Measurements from ENCODE around the gene C6orf120.

- TF ChIP-seq POLR2A (IDR thresholded peaks at IDR 0.05; ENCODE audit: low read depth, low read length): no peak
- TF ChIP-seq, protein P1, sequence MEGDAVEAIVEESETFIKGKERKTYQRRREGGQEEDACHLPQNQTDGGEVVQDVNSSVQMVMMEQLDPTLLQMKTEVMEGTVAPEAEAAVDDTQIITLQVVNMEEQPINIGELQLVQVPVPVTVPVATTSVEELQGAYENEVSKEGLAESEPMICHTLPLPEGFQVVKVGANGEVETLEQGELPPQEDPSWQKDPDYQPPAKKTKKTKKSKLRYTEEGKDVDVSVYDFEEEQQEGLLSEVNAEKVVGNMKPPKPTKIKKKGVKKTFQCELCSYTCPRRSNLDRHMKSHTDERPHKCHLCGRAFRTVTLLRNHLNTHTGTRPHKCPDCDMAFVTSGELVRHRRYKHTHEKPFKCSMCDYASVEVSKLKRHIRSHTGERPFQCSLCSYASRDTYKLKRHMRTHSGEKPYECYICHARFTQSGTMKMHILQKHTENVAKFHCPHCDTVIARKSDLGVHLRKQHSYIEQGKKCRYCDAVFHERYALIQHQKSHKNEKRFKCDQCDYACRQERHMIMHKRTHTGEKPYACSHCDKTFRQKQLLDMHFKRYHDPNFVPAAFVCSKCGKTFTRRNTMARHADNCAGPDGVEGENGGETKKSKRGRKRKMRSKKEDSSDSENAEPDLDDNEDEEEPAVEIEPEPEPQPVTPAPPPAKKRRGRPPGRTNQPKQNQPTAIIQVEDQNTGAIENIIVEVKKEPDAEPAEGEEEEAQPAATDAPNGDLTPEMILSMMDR (IDR thresholded peaks at IDR 0.05; ENCODE audit: extremely low read depth in 1 of 2, insufficient read depth in 1 of 2, low read depth in 1 of 2, low read length in 2 of 2): no peak
- TF ChIP-seq EZH2 (IDR thresholded peaks at IDR 0.05; ENCODE audit: borderline replicate concordance, low read depth, low read length, severe bottlenecking): no peak
- TF ChIP-seq, protein P2, sequence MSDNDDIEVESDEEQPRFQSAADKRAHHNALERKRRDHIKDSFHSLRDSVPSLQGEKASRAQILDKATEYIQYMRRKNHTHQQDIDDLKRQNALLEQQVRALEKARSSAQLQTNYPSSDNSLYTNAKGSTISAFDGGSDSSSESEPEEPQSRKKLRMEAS (IDR thresholded peaks at IDR 0.05; ENCODE audit: insufficient read depth, insufficient read length): no peak
- no peak for TF ChIP-seq FOS (IDR thresholded peaks at IDR 0.05; ENCODE audit: borderline replicate concordance, insufficient read depth, low read length)
- no peak for TF ChIP-seq POLR2AphosphoS5 (IDR thresholded peaks at IDR 0.05; ENCODE audit: insufficient read depth, low read depth, low read length)
- no peak for TF ChIP-seq MYC (IDR thresholded peaks at IDR 0.05; ENCODE audit: low read depth, low read length)
- TF ChIP-seq GATA2 (IDR thresholded peaks at IDR 0.05; ENCODE audit: insufficient read depth, insufficient read length, low read depth, low read length): no peak
Observed at GRCh38 chr6:169714595-169714994, 12.7 kb downstream of the C6orf120 start.
